ENCODE data around the gene TRIM47. TPM values are rescaled to one million over a fixed set of nuclear protein-coding genes. Genes with fewer than 3 reads are reported as not detected.

Gene TRIM47
- total and polyA plus RNA-seq, 2 of the 13 experiments (the other 11 are each of a cell fraction or from before 2014, with no cell fraction given): 33.5 to 82.0 TPM

- TF ChIP-seq, protein P1, sequence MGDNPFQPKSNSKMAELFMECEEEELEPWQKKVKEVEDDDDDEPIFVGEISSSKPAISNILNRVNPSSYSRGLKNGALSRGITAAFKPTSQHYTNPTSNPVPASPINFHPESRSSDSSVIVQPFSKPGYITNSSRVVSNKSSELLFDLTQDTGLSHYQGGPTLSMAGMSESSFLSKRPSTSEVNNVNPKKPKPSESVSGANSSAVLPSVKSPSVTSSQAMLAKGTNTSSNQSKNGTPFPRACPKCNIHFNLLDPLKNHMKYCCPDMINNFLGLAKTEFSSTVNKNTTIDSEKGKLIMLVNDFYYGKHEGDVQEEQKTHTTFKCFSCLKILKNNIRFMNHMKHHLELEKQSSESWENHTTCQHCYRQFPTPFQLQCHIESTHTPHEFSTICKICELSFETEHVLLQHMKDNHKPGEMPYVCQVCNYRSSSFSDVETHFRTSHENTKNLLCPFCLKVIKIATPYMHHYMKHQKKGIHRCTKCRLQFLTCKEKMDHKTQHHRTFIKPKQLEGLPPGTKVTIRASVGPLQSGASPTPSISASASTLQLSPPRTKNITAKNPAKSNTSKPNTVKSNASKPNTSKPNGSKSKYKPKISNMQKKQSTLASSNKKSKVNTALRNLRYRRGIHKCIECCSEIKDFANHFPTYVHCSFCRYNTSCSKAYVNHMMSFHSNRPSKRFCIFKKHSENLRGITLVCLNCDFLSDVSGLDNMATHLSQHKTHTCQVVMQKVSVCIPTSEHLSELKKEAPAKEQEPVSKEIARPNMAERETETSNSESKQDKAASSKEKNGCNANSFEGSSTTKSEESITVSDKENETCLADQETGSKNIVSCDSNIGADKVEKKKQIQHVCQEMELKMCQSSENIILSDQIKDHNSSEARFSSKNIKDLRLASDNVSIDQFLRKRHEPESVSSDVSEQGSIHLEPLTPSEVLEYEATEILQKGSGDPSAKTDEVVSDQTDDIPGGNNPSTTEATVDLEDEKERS (CRISPR knock-in tag; IDR thresholded peaks at IDR 0.05): peak; percentile 83
- TF ChIP-seq BCL6 (CRISPR knock-in tag; IDR thresholded peaks at IDR 0.05): peak; percentile 85
- no peak; the same call in none of the 2 replicates for TF ChIP-seq ZNF782 (CRISPR knock-in tag; IDR thresholded peaks at IDR 0.05; ENCODE audit: borderline replicate concordance)
- no peak for TF ChIP-seq GMEB2 (CRISPR knock-in tag; IDR thresholded peaks at IDR 0.05; ENCODE audit: low read depth)
- TF ChIP-seq EED (CRISPR knock-in tag; IDR thresholded peaks at IDR 0.05): no peak
- peak; percentile 95 for TF ChIP-seq KDM4B (CRISPR knock-in tag; IDR thresholded peaks at IDR 0.05)
- TF ChIP-seq ELF1 (CRISPR knock-in tag; IDR thresholded peaks at IDR 0.05): no peak; the same call in none of the 2 replicates
- TF ChIP-seq SNAPC2 (CRISPR knock-in tag; IDR thresholded peaks at IDR 0.05): peak; percentile 86; the same call in 1 of the 2 replicates
- TF ChIP-seq SMAD9 (CRISPR knock-in tag; IDR thresholded peaks at IDR 0.05): peak; percentile 87
- peak; percentile 88 for TF ChIP-seq FOXA3 (CRISPR knock-in tag; IDR thresholded peaks at IDR 0.05)
- TF ChIP-seq TBX3 (IDR thresholded peaks at IDR 0.05; ENCODE audit: borderline replicate concordance): peak; percentile 76; the same call in 1 of the 2 replicates
- no peak for TF ChIP-seq PRPF4 (IDR thresholded peaks at IDR 0.05; ENCODE audit: low read depth, low read length, poor library complexity, severe bottlenecking)
- TF ChIP-seq SMYD3 (CRISPR knock-in tag; IDR thresholded peaks at IDR 0.05): peak; percentile 93
- no peak for TF ChIP-seq MTA3 (CRISPR knock-in tag; IDR thresholded peaks at IDR 0.05)
- 0 out of 2 replicates have a peak, but pooled peaks have one; percentile 35 for TF ChIP-seq RARG (CRISPR knock-in tag; IDR thresholded peaks at IDR 0.05; ENCODE audit: low read depth)
- peak; percentile 88 for TF ChIP-seq TBX2 (CRISPR knock-in tag; IDR thresholded peaks at IDR 0.05; ENCODE audit: borderline replicate concordance)
- no peak for TF ChIP-seq SUZ12 (IDR thresholded peaks at IDR 0.05; ENCODE audit: low read depth, low read length)
- TF ChIP-seq ZNF773 (CRISPR knock-in tag; IDR thresholded peaks at IDR 0.05; ENCODE audit: borderline replicate concordance): 0 out of 2 replicates have a peak, but pooled peaks have one; percentile 64
- TF ChIP-seq HNF1B (CRISPR knock-in tag; IDR thresholded peaks at IDR 0.05): peak; percentile 97
- peak; percentile 98 for TF ChIP-seq SALL1 (CRISPR knock-in tag; IDR thresholded peaks at IDR 0.05)
- peak; percentile 34; the same call in 1 of the 2 replicates for TF ChIP-seq STAT5B (CRISPR knock-in tag; IDR thresholded peaks at IDR 0.05)
- TF ChIP-seq HHEX (CRISPR knock-in tag; IDR thresholded peaks at IDR 0.05): peak; percentile 7; the same call in 1 of the 2 replicates
- TF ChIP-seq, protein P2, sequence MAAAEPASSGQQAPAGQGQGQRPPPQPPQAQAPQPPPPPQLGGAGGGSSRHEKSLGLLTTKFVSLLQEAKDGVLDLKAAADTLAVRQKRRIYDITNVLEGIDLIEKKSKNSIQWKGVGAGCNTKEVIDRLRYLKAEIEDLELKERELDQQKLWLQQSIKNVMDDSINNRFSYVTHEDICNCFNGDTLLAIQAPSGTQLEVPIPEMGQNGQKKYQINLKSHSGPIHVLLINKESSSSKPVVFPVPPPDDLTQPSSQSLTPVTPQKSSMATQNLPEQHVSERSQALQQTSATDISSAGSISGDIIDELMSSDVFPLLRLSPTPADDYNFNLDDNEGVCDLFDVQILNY (CRISPR knock-in tag; conservative IDR thresholded peaks at IDR 0.05): 0 out of 2 replicates have a peak, but pooled peaks have one; percentile 20
- no peak for TF ChIP-seq HMGA1 (CRISPR knock-in tag; conservative IDR thresholded peaks at IDR 0.05)
Observed at GRCh38 chr17:75876190-75876937, 2.0 kb downstream of the TRIM47 start (continued).

Data from HepG2 (cell line).